IPS-NIHi7 (cell line): Measurements from ENCODE around the gene IL12RB1.

ENCODE experiments used
- DNase-seq: peaks from one replicate; pipeline ENCODE4 v3.0.0; 2012; ENCODE audit warnings: mixed read lengths; ENCODE audit errors: extremely low spot score

The IL12RB1 gene

GRCh38 chr19:18009412-18010066 lies 77.2 kb downstream of the IL12RB1 start:
- DNase-seq: no peak
